ENCODE results near the gene ASB10. TPM values are rescaled to one million over a fixed set of nuclear protein-coding genes. Genes with fewer than 3 reads are reported as not detected.

ASB10 gene
- total RNA-seq, 1 donor from 2014 or later = not detected

GRCh38 chr7:151194188-151194587 is 7.1 kb upstream of the ASB10 start:
- no peak for DNase-seq (ENCODE audit: extremely low spot score, unreplicated experiment)
- no peak overlapping the region for H3K4me3 Mint-ChIP-seq (ENCODE audit: unreplicated experiment)
- peaks cover 30% of the 10 kb centered on the region for H3K27me3 Mint-ChIP-seq (ENCODE audit: unreplicated experiment)
- no peak overlapping the region for H3K27ac Mint-ChIP-seq (ENCODE audit: unreplicated experiment)
- no peaks in the 10 kb centered on the region for H3K4me1 Mint-ChIP-seq (ENCODE audit: unreplicated experiment)
- H3K36me3 Mint-ChIP-seq (ENCODE audit: unreplicated experiment) = no peaks in the 10 kb centered on the region
- H3K9me3 Mint-ChIP-seq (ENCODE audit: unreplicated experiment) = no peaks in the 10 kb centered on the region
- TF ChIP-seq CTCF (IDR thresholded peaks at IDR 0.05) = no peak

GRCh38 chr7:151193203-151193978 is 6.3 kb upstream of the ASB10 start:
- Mint-ChIP-seq H3K9me3 (ENCODE audit: unreplicated experiment) (no peaks in the 10 kb centered on the region), H3K4me3 (ENCODE audit: unreplicated experiment) (no peak overlapping the region)

GRCh38 chr7:151192002-151192539 is 5.0 kb upstream of the ASB10 start:
- Mint-ChIP-seq H3K4me3 (ENCODE audit: unreplicated experiment) (no peak overlapping the region), H3K4me1 (ENCODE audit: unreplicated experiment) (no peaks in the 10 kb centered on the region), H3K27ac (ENCODE audit: unreplicated experiment) (no peak overlapping the region), H3K9me3 (ENCODE audit: unreplicated experiment) (no peaks in the 10 kb centered on the region), H3K27me3 (ENCODE audit: unreplicated experiment) (peaks cover 40% of the 10 kb centered on the region), H3K36me3 (ENCODE audit: unreplicated experiment) (no peaks in the 10 kb centered on the region)
- DNase-seq (ENCODE audit: extremely low spot score, unreplicated experiment) = no peak
- no peak for TF ChIP-seq CTCF (IDR thresholded peaks at IDR 0.05)

More at GRCh38 chr7:151193203-151193978, 6.3 kb upstream of the ASB10 start:
- TF ChIP-seq CTCF (IDR thresholded peaks at IDR 0.05) = no peak
- Mint-ChIP-seq H3K36me3 (ENCODE audit: unreplicated experiment) (no peaks in the 10 kb centered on the region), H3K4me1 (ENCODE audit: unreplicated experiment) (no peaks in the 10 kb centered on the region), H3K27me3 (ENCODE audit: unreplicated experiment) (peaks cover 36% of the 10 kb centered on the region), H3K27ac (ENCODE audit: unreplicated experiment) (no peak overlapping the region)
- no peak for DNase-seq (ENCODE audit: extremely low spot score, unreplicated experiment)

- Mint-ChIP-seq H3K27me3 (ENCODE audit: unreplicated experiment) (peaks cover 40% of the 10 kb centered on the region), H3K4me1 (ENCODE audit: unreplicated experiment) (no peaks in the 10 kb centered on the region)
- DNase-seq (ENCODE audit: extremely low spot score, unreplicated experiment) = no peak
Measured at GRCh38 chr7:151191544-151191943, 4.5 kb upstream of the ASB10 start.

More at GRCh38 chr7:151191544-151191943, 4.5 kb upstream of the ASB10 start:
- no peak for TF ChIP-seq CTCF (IDR thresholded peaks at IDR 0.05)
- no peak overlapping the region for H3K27ac Mint-ChIP-seq (ENCODE audit: unreplicated experiment)
- no peaks in the 10 kb centered on the region for H3K9me3 Mint-ChIP-seq (ENCODE audit: unreplicated experiment)
- H3K36me3 Mint-ChIP-seq (ENCODE audit: unreplicated experiment) = no peaks in the 10 kb centered on the region
- no peak overlapping the region for H3K4me3 Mint-ChIP-seq (ENCODE audit: unreplicated experiment)

All from osteocyte (in vitro differentiated cells).